ENCODE data around the gene BIN1. TPM values are rescaled to one million over a fixed set of nuclear protein-coding genes. Genes with fewer than 3 reads are reported as not detected.

Gene BIN1
- total RNA-seq, 1 donor from 2014 or later: 15.7 TPM

DNA sequence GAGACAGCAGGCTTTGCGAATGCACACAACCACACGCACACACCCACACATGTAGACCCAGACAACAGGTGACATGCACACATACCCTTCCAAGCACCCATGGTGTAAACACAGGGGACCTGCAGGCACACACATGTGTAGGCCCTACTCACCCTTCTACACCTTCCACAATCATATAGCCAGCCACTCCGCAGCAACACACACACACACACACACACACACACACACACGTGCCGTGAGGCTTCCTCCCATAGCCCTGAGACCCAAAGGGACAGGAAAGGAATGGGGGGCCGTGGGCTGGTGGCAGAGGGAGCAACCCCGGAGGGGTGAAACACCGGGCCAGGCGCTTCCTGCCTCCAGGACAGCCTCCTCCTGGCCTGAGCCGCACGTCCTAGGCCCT is 37.4 kb downstream of the BIN1 start:
- DNase-seq: no peak
- ATAC-seq (ENCODE audit: poor library complexity): no peak
- intact Hi-C loops (cut with DNase I): no loop called here

DNA sequence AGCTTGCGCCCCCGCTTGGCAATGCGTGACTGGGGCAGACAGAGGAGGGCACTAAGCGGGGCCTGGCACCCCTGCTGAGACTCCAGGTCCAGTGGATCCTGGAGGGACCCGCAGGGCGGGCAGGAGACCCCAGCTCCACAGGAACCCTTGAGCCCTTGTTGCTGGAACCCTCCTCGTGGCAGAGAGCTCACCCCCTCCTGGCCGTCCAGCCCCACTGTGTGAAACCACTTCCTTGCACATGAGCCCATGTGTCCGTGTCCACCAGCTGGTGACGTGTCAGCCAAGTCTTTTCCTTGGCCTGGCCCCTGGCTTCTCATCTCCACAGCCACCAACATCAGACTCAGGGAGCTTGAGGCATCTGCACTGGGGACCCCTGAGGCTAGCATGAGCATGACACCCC is 38.0 kb downstream of the BIN1 start:
- ATAC-seq (ENCODE audit: poor library complexity): no peak
- DNase-seq: no peak
- intact Hi-C loops (cut with DNase I): no loop called here

DNA sequence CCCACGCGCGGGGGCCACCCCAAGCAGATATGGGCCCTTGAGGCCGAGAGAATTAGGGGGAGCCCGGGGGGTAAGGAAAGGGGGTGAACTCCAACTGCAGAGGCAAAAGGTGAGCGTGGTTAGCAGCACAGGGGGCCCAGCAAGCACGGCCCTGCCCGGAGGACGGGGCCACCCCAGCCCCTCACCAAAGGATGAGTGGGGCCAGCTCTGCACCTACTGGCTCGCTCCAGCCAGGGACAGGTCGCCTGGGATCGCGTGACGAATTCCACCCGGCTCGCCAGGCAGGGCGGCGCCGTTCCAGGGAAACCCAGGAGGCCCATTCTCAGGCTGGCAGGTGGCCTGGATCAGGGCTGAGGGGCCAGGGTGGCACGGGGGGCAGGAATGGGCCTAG is 38.6 kb downstream of the BIN1 start:
- DNase-seq (no peak), ATAC-seq (ENCODE audit: poor library complexity) (no peak)
- intact Hi-C loops (cut with DNase I): no loop called here

DNA sequence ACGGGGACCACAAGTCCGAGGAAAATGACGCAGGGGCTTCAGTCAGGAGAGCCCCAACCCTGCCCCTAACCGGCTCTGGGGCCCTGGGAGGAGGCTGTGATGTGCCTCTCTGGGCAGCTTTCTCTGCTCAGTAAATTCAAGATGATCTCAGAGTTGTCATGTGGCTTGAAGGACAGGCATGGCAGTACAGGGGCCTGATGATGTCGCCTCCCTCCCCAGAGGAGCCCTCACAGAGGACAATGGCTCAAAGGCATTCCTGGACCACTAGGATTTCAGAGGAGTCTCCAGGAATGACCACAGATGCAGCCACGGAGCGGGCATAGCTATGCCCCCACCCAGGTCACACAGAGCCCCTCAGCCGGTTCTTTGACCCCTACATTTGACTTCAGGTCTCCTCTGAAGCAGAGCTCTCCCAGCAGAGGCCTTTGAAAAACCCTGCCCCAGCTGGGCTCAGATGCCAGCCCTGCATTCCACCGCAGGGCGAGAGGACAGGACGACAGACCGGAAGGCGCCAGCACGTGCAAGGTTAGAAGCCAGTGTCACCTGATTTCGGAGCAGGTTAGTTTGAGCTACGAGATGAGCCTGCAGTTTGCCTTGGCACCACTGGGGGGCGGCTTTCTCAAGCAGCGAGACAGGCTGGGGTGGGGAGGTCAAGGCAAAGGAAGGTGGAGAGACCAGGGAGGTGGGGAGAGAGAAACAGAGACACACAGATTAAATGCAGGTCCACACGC is 39.2 kb downstream of the BIN1 start:
- DNase-seq (peak; percentile 77), ATAC-seq (ENCODE audit: poor library complexity) (peak; percentile 32)
- intact Hi-C loops (cut with DNase I): no loop called here

DNA sequence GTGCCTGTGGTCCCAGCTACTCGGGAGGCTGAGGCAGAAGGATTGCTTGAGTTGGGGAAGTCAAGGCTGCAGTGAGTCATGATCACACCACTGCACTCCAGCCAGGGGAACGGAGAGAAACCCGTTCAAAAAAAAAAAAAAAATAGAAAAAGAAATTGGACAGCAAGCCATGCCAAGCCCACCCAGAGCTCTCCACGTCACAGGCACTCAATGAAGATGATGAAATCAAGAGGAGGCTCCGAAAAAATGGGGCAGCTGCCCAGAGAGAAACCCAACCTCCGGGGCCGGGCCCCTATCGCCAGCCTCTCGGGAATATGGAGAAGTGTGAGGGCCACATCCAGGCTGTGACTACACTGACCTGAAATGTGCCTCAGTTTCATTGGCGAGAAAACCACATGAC is 40.0 kb downstream of the BIN1 start:
- DNase-seq (peak; percentile 87), ATAC-seq (ENCODE audit: poor library complexity) (peak; percentile 61)
- intact Hi-C loops (cut with DNase I): no loop called here

DNA sequence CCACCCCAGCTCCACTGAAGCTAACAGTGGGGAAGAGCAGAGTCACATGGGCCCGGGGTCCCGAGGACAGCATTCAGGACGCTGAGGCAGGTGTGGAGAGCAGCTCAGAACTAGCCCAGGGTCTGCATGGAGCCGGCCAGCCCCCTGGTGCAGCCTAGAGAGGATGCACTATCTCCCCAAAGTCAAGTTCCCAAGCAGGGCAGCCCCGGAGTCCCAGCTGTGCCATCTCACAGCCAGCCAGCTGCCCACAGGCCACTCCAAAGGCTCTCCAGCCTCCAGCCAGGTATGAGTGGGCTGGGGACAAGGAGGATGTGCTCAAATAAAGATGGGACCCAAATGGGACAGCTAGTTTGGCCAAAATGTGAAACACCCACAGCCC is 41.0 kb downstream of the BIN1 start:
- no peak for DNase-seq
- intact Hi-C loops (cut with DNase I): no loop called here

DNA sequence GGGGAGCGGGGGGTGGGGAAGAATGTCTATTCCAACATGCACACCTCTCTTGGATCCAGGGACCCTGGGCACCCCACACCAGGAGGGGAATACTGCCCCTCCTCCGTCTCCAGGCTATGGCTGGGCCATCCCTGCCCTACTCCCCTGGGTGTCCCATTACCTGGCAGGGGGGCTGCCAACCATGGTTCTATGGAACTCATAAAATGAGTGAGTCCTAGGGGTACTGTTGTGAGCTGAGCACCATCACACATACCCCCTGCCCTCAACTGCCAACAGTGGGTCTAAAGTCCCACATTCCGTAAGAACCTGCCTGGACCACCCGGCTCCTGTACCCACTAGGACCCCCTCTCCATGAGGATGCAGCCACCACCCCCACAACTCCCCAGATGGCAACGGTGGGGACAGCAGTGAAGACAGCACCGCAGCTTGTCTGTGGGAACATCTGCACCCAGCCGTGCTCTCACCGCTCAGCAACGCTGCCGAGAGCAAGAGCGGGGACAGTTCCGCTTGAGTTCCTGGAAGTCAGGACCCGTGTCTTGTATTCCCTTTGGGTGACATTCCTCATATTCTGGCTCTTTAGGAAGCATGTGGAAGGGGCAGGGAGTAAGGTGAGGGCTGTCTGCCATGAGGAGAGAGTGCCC is 41.5 kb downstream of the BIN1 start:
- intact Hi-C loops (cut with DNase I): no loop called here
- DNase-seq (no peak), ATAC-seq (ENCODE audit: poor library complexity) (no peak)

More for the DNA sequence above, 41.0 kb downstream of the BIN1 start:
- no peak for ATAC-seq (ENCODE audit: poor library complexity)

DNA sequence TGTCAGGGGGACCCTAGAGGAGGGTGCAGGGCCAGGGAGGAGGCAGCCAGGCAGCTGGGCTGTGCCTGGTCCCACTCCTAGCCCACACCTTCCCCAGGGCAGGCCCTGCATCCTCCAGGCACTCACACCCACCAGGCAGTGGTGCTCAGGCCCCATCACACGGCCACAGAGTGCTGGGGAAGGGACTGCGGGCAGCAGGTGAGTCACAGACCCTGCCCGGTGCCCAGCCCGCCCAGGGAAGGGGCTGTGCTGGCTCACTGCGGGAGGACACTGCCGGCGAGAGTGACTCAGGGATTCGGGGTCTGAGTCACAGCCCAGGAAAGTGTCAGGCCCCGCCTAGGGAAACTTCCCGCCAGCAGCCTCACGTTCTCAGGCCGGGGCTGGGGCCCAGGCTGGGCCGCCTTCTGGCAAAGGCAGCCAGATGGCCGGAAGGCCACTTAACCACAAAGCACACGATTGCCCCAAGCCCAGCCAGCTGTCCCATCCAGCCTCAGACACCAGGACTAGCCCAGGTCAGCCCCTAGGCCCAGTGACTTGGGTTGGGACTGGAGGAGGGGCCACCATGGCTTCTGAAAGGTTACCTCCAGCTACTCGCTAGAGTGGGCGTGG is 42.2 kb downstream of the BIN1 start:
- peak; percentile 94 for DNase-seq
- intact Hi-C loops (cut with DNase I): no loop called here
- ATAC-seq (ENCODE audit: poor library complexity): peak; percentile 79

DNA sequence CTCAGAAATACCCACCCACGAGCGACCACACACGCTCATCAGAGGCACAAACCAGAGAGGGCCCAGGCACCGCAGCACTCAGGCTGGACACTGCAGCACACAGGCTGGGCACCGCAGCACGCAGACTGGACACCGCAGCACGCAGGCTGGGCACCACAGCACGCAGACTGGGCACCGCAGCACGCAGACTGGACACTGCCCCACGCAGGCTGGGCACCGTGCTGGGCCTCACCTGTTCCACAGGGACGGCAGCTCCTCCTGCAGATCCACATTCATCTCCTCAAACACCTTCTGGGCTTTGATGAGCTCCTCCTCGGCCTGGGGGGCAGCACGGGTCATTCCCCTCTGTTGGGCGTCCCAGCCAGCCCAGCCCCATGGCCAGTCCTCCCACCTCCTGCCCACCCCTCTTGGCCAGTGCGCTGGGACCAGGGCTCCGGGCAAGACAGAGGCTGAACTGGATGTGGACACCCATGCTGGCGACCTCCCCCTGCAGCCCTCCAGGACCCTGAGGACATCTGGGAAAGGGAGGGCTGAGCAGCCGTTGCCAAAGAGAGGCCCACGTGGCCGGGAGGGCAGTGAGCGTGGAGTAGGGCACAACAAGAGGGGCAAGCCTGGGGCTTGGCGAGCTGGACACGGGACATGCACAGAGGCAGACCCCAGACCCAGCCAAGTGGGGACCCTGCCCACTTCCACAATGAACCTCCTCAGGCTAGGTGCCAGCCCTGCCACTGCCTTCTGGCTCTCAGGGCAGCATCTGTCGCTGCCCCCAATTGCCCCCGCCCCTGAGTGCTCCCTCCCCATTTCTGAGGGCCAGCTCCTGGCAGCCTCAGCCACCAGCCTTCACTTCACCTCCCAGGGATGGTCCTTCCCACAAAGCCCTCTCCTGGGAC is 43.0 kb downstream of the BIN1 start:
- intact Hi-C loops (cut with DNase I): no loop called here
- no peak for ATAC-seq (ENCODE audit: poor library complexity)
- no peak for DNase-seq

DNA sequence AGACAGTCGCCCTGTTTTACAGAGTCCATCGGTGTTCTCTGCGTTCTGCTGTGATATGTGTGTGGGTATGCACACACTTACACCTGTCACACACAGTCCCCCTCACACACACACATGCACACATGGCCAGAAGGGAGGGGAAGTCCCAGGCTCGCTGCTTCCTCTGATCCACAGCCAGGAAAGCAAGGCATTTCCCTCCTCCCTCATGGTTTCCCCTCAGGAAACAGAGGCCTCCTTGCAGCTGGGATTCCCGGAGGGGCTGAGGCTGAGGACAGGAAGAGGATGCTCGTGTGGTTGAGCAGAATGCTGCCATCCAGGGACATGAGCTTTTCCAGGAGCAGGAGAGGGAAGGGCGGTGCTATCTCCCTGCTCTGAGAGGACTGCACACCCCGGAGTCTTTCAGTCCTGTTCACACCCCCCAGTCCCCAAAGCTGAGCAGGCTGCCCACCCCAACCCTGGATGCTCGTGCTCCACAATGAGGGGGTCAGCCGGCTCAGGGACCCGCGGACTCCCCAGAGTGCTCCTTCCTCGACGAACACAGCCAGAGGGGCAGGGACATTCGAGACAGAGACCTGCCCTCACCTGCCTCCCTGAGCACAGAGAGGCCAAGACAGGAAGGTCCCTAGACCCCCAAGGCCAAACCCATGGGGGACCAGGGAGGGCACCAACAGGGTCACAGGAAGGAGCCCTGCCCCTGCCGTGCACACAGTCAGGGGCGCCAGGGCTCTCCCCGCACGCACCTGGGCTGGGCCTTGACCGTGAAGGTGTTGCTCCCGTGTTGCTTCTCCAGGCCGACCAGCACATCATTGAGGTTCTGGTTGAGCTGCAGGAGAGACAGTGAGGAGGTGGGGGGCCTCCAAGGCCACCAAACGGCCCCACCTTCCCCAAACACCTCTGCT is 45.3 kb downstream of the BIN1 start:
- DNase-seq (no peak), ATAC-seq (ENCODE audit: poor library complexity) (no peak)
- intact Hi-C loops (cut with DNase I): no loop called here

DNA sequence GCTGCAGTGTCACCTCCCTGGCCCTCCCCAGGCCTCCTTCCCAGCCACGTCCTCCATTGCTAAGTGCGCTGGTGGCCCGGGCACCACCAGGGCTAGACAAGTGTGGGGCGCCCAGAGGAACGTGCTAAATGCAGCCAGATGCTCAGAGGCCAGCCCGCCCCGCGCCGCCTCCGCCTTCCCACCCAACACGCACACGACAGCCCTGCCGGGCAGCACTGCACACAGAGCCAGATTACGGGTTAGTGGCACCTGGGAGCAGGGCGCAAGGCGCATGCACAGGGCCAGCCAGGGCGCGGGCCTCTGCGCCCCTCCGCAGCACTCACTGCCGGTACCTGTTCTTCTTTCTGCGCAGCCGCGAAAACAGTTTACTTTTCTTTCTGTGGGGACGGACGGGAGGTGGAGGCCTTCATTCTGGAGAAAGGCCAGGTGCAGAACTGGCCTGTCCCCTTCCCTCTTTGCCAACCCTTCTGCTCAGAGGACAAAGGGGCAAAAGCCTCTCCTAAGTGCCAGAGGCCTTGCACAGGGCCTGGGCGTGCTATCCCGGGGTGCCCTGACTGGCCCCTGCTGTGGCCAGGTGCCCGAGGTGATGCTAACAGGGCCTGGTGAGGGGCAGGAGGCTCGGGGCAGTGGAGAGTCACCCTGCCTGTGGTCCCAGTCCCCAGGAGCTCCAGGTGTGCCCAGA is 46.5 kb downstream of the BIN1 start:
- no peak for ATAC-seq (ENCODE audit: poor library complexity)
- intact Hi-C loops (cut with DNase I): no loop called here

DNA sequence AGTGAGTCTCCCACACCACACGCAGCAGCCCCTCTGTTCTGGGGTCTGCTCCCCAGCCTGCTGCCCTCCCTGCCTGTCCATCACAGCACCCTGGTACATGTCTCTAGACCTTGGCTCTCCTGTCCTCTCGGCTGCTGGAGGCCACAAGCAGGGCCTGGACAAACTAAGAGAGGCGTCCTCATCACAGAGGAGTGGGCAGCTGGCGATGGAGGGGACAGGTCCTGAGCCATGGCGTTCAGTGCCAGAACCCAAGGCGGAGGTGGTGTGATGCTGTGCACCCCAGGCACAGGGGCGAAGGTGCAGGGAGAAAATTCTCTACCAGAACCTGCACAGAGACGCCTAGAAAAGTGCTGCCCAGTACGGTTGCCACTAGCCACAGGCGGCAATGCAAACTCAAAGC is 47.4 kb downstream of the BIN1 start:
- DNase-seq (no peak), ATAC-seq (ENCODE audit: poor library complexity) (no peak)
- intact Hi-C loops (cut with DNase I): no loop called here

More for the DNA sequence above, 46.5 kb downstream of the BIN1 start:
- no peak for DNase-seq

DNA sequence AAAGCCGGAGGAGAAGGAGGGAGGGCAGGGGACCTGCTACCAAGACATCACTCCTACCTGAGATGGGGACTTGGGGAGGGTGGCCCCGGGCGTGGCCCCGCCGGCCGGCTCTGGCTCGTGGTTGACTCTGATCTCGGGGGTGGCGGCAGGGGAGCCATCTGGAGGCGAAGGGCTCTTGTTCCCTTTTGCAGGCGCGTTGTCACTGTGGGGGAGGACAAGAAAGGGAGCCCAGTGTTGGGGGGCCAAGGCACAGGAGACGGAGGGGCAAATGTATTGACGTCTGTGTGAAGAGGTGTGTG is 48.1 kb downstream of the BIN1 start:
- no peak for ATAC-seq (ENCODE audit: poor library complexity)
- DNase-seq: peak; percentile 24
- intact Hi-C loops (cut with DNase I): no loop called here

DNA sequence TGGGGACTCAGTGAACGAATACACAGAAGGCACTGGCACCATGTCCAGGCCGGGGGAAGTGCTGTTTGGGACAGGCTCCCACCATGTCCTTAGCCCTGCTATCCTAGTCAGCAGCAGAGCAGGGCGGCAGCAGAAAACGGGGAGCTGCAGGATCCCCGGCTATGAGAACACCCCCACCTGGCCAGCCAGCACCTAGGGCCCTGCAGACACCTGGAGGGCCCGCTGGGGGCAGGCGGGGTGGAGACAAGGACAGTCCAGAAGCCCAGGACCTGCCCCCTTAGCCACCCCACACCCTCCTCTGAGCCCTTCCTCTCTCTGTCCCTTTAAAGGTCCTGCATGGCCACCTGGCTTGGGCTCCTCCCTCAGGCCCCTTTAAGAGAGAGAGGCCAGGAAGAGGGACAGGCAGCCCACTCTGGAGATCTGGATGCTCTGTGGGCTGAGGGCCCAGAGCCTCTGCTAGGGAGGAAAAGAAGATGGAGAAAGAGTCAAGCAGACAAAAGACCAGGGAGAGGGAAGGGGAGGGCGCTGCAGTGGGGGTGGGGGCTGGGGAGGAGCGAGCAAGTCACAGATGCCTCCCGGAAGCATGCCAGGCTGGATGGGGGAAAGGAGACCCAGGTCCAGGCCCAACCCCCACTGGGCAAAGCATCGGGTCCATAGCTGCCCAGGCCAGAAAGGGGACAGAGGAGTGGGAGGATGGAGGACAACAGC is 48.6 kb downstream of the BIN1 start:
- no peak for ATAC-seq (ENCODE audit: poor library complexity)
- intact Hi-C loops (cut with DNase I): no loop called here
- DNase-seq: peak; percentile 21

DNA sequence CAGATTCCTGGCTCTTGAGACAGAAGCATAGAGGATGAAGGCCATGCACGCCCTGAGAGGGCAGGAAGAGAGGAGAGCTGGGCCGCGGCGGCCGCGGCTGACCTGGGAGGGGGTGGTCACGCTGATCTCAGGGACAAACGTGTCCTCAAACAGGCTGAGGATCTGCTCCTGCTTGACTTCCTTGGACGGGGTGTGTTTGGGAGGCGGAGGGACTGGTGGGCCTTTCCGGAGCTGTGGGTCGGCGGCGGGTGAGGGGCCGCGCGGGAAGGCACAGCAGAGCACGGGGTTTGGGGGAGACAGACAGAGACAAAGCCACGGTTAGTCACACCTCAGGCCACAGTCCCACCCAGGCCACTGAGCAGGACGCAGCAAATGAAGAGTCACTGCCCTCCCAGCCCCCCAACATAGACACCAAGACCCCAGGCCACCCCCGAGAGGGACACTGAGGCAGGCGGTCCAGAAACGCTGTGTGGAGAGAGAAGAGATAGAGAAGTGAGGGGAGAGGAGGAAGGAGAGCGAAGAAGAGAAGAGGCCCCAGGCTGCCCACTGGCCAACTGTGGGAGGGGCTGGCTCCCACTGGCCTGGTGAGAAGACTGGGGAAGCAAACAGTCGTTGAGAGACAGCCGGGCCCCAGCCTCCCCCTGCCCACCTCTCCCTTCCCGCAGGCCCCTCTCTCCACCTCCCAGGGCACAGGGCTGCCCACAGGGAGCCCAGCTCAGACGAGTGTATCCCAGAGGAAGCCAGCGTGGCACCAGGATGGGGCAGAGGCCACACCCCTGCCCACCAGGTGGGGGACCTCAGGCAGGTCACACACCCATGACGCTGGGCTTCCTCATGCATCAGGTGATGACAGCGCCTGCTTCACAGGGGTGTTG is 49.3 kb downstream of the BIN1 start:
- intact Hi-C loops (cut with DNase I): no loop called here
- DNase-seq: peak; percentile 37
- ATAC-seq (ENCODE audit: poor library complexity): no peak

DNA sequence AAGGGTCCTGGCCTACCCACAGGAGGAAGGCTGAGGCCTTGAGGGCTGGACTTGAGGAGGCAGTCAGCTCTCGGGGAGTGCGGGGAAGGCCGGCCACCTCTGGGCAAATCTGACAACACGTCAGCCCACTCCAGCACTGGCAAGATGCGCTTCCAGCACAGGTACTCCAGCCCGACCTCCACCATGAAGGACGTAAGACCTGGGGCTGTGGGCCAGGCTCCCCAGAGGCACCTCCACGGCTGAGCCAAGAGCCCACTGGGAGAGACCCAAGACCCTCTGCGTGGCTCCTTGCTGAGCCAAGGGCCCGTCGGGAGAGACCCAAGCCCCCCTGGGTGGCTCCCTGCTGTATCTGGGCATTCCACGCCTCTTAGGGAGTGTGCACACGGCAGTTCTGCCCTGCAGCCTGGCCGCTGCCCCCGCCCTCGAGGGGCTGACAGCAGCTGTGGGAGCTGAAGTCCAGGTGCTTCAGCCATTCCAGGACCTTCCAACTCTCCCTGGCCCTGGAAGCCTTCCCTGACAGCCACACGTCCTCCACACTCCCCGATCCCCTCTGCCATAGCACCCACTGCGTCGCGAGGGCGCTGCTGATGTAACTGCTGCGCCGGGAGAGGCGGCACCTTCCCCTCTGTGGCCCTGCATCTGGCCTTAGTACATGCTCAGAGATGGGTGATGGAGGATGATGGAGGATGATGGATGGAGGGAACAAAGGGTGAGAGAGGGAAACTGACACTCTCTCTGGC is 50.2 kb downstream of the BIN1 start:
- DNase-seq: peak; percentile 24
- ATAC-seq (ENCODE audit: poor library complexity): no peak
- intact Hi-C loops (cut with DNase I): no loop called here

Measured in Right ventricle myocardium superior (tissue), 1 donor.